GM12878 (cell line): ENCODE measurements around the gene CREB5. TPM values are rescaled to one million over a fixed set of nuclear protein-coding genes. Genes with fewer than 3 reads are reported as not detected.

ENCODE experiments used
- ATAC-seq: fragments of 200-7000 bp; cut with Tn5 transposase; 3 replicates; pipeline ENCODE4 v1.9.1; 2020; ENCODE audit warnings: mild to moderate bottlenecking, moderate library complexity
- BruUV-seq: library from RNA; stranded (reverse); fragments of 400-500 nt; replicated peaks from 2 replicates; lab custom pipeline; 2021; lab: Mats Ljungman, UMichigan
- CTCF ChIA-PET: fragments of 300-600 bp; sonication (Branson Sonifier 250); formaldehyde crosslinking; extraction: SDS; loops from one replicate; lab custom pipeline; 2021; ENCODE audit warnings: inconsistent platforms; lab: Yijun Ruan, JAX
- POLR2A ChIA-PET: fragments of 350-600 bp; formaldehyde crosslinking; extraction: SDS; loops from one replicate; lab custom pipeline; 2021; ENCODE audit warnings: inconsistent platforms; lab: Charles Lee
- RAD21 ChIA-PET: fragments of 300-600 bp; sonication (Branson Sonifier 250); formaldehyde crosslinking; loops from one replicate; lab custom pipeline; 2023; ENCODE audit warnings: antibody characterized with exemption; ENCODE audit not compliant: unreplicated experiment; lab: Charles Lee
- SMC1A ChIA-PET: fragments of 300-600 bp; sonication (Branson Sonifier 250); formaldehyde crosslinking; loops from one replicate; lab custom pipeline; 2023; ENCODE audit not compliant: unreplicated experiment, uncharacterized antibody; lab: Charles Lee
- DNase-seq: peaks from one replicate; pipeline ENCODE4 v3.0.0-alpha.2; 2011; ENCODE audit warnings: low read depth, low spot score
- FAIRE-seq: peaks from 3 replicates; lab custom pipeline; 2011; peaks lifted over from hg19 to GRCh38; lab: Jason Lieb, UNC
- H2AFZ ChIP-seq: 2 replicates; pipeline ENCODE4 v1.6.0; 2011; ENCODE audit warnings: low read depth, low read length, control low read depth; ENCODE audit not compliant: control insufficient read depth
- H3K27ac ChIP-seq: 2 replicates; pipeline ENCODE4 v1.5.1; 2011; ENCODE audit warnings: control low read depth; ENCODE audit not compliant: control insufficient read depth, insufficient read depth
- H3K27me3 ChIP-seq, 2 experiments: replicated peaks in 1 of 2; 2 replicates each; pipeline versions ENCODE4 v1.6.0 to v1.6.1; 2011; ENCODE audit warnings: low read length in 1 of 2; ENCODE audit not compliant: control insufficient read depth in 2 of 2, insufficient read depth in 2 of 2
- H3K36me3 ChIP-seq, 2 experiments: 2 replicates each; pipeline ENCODE4 v1.5.1; 2011; ENCODE audit warnings: low read length in 1 of 2; ENCODE audit not compliant: control insufficient read depth in 2 of 2, insufficient read depth in 2 of 2
- H3K4me1 ChIP-seq: 2 replicates; pipeline ENCODE4 v1.6.1; 2011; ENCODE audit warnings: mild to moderate bottlenecking, low read length, moderate library complexity, mixed read lengths; ENCODE audit not compliant: control insufficient read depth, insufficient read depth
- H3K4me2 ChIP-seq: 2 replicates; pipeline ENCODE4 v1.6.0; 2011; ENCODE audit warnings: control low read depth; ENCODE audit not compliant: control insufficient read depth, insufficient read depth
- H3K4me3 ChIP-seq: fragments of 200-600 bp; sonication (generic); 2 replicates; pipeline ENCODE4 v1.5.1; 2016
- H3K79me2 ChIP-seq: 2 replicates; pipeline ENCODE4 v1.6.0; 2011; ENCODE audit warnings: low read length; ENCODE audit not compliant: control insufficient read depth, insufficient read depth
- H3K9ac ChIP-seq: 2 replicates; pipeline ENCODE4 v1.8.0; 2011; ENCODE audit warnings: low read length, control low read depth, mixed read lengths; ENCODE audit not compliant: control insufficient read depth, insufficient read depth
- H3K9me3 ChIP-seq: replicated peaks from 3 replicates; pipeline ENCODE4 v1.5.1; 2011; ENCODE audit warnings: mild to moderate bottlenecking, low read length; ENCODE audit not compliant: control insufficient read depth, insufficient read depth
- H4K20me1 ChIP-seq: 2 replicates; pipeline ENCODE4 v1.6.0; 2011; ENCODE audit not compliant: control insufficient read depth, insufficient read depth
- BCL11A ChIP-seq: IDR thresholded peaks from 2 replicates; pipeline ENCODE4 v1.6.1; 2011; ENCODE audit warnings: low read depth, low read length
- HCFC1 ChIP-seq: fragments of 150-350 bp; IDR thresholded peaks from 2 replicates; pipeline ENCODE4 v1.6.1; 2014; ENCODE audit warnings: low read length
- HDAC6 ChIP-seq: fragments of 200-600 bp; sonication (generic); IDR thresholded peaks from one replicate; pipeline ENCODE4 v1.8.0; 2017; ENCODE audit warnings: antibody characterized with exemption; ENCODE audit not compliant: unreplicated experiment
- MXI1 ChIP-seq: fragments of 150-350 bp; IDR thresholded peaks from 2 replicates; pipeline ENCODE4 v1.6.1; 2011; ENCODE audit warnings: low read depth, mild to moderate bottlenecking, inconsistent platforms, low read length, improper control_type of control experiment
- WGBS: methylation state at CpG from one replicate; pipeline ENCODE4 v1.1.6; 2016; ENCODE audit warnings: low lambda C conversion rate; ENCODE audit not compliant: insufficient replicate concordance, insufficient coverage; ENCODE audit errors: missing lambda C conversion rate; 5-methylcytosine and 5-hydroxymethylcytosine counted together
- in situ Hi-C: fragments of 300-500 bp; cut with MboI; formaldehyde crosslinking; loops from 9 replicates; pipeline ENCODE4 v1.14.3; 2018; ENCODE audit warnings: mixed read lengths
- intact Hi-C: fragments of 100-400 bp; cut with micrococcal nuclease; formaldehyde crosslinking; loops from one replicate; pipeline ENCODE4 v1.14.2; 2022; ENCODE audit not compliant: unreplicated experiment
- polyA plus RNA-seq, 11 experiments: library from polyadenylated mRNA; depleted of rRNA in 4 of 11; unstranded in 6 of 11; stranded (reverse) in 5 of 11; fragments of >200 nt; fragmentation: Nextera tagmentation in 4 of 11; fragmentation: Illumina TruSeq in 1 of 11; extraction: Ambion mirVana in 4 of 11; extraction: Trizol in 1 of 11; gene quantifications; 1 replicate in 1 of 11; 2 replicates in 10 of 11; pipeline versions ENCODE4 v1.2.1 to v1.2.3, GENCODE V29; 2011 to 2016; ENCODE audit warnings: inconsistent platforms in 2 of 11, missing spikeins in 2 of 11, low read depth in 1 of 11
- total RNA-seq, 4 experiments: library from RNA; depleted of rRNA in 3 of 4; stranded (reverse); fragments of >200 nt in 3 of 4; fragmentation: Illumina TruSeq in 1 of 4; extraction: Trizol in 1 of 4; gene quantifications; 2 replicates each; pipeline versions ENCODE4 v1.2.1 to v1.2.3, GENCODE V29; 2013 to 2021
- TF ChIP-seq, protein P1 (sequence below): fragments of 450-650 bp; IDR thresholded peaks from 2 replicates; pipeline ENCODE4 v1.6.1; 2016; ENCODE audit warnings: mild to moderate bottlenecking
- TF ChIP-seq, protein P2 (sequence below): IDR thresholded peaks from 2 replicates; pipeline ENCODE4 v1.6.1; 2011; ENCODE audit warnings: low read depth, low read length, improper control_type of control experiment, borderline replicate concordance

Gene CREB5
- total and polyA plus RNA-seq, 10 of the 15 experiments (the other 5 are each of a cell fraction or from before 2014, with no cell fraction given) = 12.9 to 74.1 (median 53.0) TPM

DNA sequence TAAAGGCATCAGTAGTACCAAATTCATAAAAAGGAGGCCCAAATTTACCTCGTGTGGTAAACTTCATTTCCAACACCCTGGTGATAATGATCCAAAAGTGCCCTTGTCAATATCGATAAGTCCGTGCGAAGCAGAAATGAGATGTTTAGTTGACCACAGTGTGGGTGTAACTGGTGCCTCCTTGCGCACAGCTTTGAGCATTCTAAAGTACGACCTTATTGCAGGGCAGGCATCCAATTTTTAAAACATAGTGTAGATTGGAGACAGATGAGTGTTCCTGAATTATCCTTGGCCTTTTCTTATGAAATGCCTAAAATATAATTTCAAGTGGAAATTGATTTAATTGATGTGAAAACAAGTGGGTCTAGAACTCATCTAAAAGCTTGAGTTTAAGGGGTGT is 297.4 kb downstream of the CREB5 start:
- ChIA-PET SMC1A (interaction anchor here (0.6 to 4.8 kb wide), 5 partner anchors 10 to 295 kb away, joined by 3 to 32 read pairs (median 6); no protein-coding TSS in a partner anchor), RAD21 (no interaction called here), CTCF (interaction anchor here (0.7 to 1.3 kb wide), 4 partner anchors 12 to 537 kb away, joined by 3 to 4 read pairs (median 3); no protein-coding TSS in a partner anchor), POLR2A (interaction anchor here (0.6 kb wide), 1 partner anchor 70 kb away, joined by 3 read pairs; no protein-coding TSS in a partner anchor)
- Histone ChIP-seq H3K36me3 (peaks cover 0 to 3% of the 10 kb centered on the region in 2 experiments; a peak in 2 of 4 replicates), H3K27me3 (no peaks in the 10 kb centered on the region), H3K79me2 (no peaks in the 10 kb centered on the region), H3K9ac (no peak overlapping the region), H3K4me3 (no peak overlapping the region), H3K27ac (no peak overlapping the region), H3K4me2 (no peak overlapping the region), H4K20me1 (no peaks in the 10 kb centered on the region), H3K4me1 (peaks cover 13% of the 10 kb centered on the region), H3K9me3 (no peaks in the 10 kb centered on the region), H2AFZ (no peak overlapping the region)
- intact Hi-C loops (no loop called here), in situ Hi-C loops (no loop called here)
- DNase-seq (no peak), ATAC-seq (no peak), FAIRE-seq (no peak)
- 74% methylated on average over 6 of the region's 6 CpGs for WGBS
- TF ChIP-seq HCFC1 (no peak), MXI1 (no peak), HDAC6 (no peak), BCL11A (no peak)
- BruUV-seq = no TSS peak

DNA sequence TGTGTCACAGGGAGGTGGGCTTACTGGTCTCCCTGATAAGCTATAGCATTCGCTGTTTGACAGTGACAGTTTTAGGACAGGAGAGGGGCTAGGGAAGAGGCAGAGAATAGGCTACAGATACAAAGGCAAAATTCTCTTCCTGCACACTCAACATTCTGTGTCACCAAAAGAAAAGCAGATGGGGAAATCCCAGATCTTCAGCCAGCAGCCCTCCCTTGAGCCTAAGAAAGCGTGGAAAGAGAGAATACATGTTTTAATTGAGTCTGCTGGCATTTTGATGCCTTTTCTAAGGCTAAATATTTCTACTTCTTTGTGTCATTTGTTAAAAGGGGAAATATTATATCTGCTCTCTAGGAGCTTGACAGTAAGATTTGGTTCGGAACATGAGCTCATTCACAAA is 298.8 kb downstream of the CREB5 start:
- 74% methylated on average over 3 of the region's 3 CpGs for WGBS
- Histone ChIP-seq H3K4me3 (no peak overlapping the region), H3K4me1 (peaks cover 4% of the 10 kb centered on the region; the same call in 1 of the 2 replicates), H2AFZ (no peak overlapping the region), H3K4me2 (no peak overlapping the region), H3K9ac (no peak overlapping the region), H3K79me2 (no peaks in the 10 kb centered on the region), H3K27me3 (no peaks in the 10 kb centered on the region), H3K27ac (no peak overlapping the region)
- POLR2A ChIA-PET = interaction anchor here (0.5 kb wide), 1 partner anchor 138 kb away, joined by 4 read pairs; no protein-coding TSS in a partner anchor
- SMC1A ChIA-PET = interaction anchor here (1.1 to 4.8 kb wide), 10 partner anchors 10 to 300 kb away, joined by 3 to 32 read pairs (median 4); no protein-coding TSS in a partner anchor
- DNase-seq = no peak
- no TSS peak for BruUV-seq
- RAD21 ChIA-PET = interaction anchor here (1.0 kb wide), 2 partner anchors 12 to 13 kb away, joined by 3 to 8 read pairs; no protein-coding TSS in a partner anchor
- TF ChIP-seq, protein P1, sequence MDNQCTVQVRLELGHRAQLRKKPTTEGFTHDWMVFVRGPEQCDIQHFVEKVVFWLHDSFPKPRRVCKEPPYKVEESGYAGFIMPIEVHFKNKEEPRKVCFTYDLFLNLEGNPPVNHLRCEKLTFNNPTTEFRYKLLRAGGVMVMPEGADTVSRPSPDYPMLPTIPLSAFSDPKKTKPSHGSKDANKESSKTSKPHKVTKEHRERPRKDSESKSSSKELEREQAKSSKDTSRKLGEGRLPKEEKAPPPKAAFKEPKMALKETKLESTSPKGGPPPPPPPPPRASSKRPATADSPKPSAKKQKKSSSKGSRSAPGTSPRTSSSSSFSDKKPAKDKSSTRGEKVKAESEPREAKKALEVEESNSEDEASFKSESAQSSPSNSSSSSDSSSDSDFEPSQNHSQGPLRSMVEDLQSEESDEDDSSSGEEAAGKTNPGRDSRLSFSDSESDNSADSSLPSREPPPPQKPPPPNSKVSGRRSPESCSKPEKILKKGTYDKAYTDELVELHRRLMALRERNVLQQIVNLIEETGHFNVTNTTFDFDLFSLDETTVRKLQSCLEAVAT = 0 out of 2 replicates have a peak, but pooled peaks have one; percentile 4
- TF ChIP-seq, protein P2, sequence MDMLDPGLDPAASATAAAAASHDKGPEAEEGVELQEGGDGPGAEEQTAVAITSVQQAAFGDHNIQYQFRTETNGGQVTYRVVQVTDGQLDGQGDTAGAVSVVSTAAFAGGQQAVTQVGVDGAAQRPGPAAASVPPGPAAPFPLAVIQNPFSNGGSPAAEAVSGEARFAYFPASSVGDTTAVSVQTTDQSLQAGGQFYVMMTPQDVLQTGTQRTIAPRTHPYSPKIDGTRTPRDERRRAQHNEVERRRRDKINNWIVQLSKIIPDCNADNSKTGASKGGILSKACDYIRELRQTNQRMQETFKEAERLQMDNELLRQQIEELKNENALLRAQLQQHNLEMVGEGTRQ = no peak
- TF ChIP-seq, all 136 proteins: peak for 1
- peaks cover 0 to 3% of the 10 kb centered on the region in 2 experiments; a peak in 2 of 4 replicates for H3K36me3 ChIP-seq
- CTCF ChIA-PET = interaction anchor here (0.9 to 1.3 kb wide), 3 partner anchors 11 to 902 kb away, joined by 3 to 7 read pairs (median 3); no protein-coding TSS in a partner anchor
- no peaks in the 10 kb centered on the region for H3K9me3 ChIP-seq
- in situ Hi-C loops = no loop called here
- FAIRE-seq (no peak), ATAC-seq (peak; percentile 27; the same call in 1 of the 3 replicates)
- intact Hi-C loops = no loop called here
- H4K20me1 ChIP-seq = no peaks in the 10 kb centered on the region
